CD4-positive, alpha-beta T cell treated with Interleukin-17A for 4 hours (primary cell): ENCODE data around the gene CAMTA1.

Source experiments
- DNase-seq: peaks from one replicate; pipeline ENCODE4 v3.0.0-alpha.2; 2020; ENCODE audit warnings: mixed read lengths

CAMTA1 gene

DNA sequence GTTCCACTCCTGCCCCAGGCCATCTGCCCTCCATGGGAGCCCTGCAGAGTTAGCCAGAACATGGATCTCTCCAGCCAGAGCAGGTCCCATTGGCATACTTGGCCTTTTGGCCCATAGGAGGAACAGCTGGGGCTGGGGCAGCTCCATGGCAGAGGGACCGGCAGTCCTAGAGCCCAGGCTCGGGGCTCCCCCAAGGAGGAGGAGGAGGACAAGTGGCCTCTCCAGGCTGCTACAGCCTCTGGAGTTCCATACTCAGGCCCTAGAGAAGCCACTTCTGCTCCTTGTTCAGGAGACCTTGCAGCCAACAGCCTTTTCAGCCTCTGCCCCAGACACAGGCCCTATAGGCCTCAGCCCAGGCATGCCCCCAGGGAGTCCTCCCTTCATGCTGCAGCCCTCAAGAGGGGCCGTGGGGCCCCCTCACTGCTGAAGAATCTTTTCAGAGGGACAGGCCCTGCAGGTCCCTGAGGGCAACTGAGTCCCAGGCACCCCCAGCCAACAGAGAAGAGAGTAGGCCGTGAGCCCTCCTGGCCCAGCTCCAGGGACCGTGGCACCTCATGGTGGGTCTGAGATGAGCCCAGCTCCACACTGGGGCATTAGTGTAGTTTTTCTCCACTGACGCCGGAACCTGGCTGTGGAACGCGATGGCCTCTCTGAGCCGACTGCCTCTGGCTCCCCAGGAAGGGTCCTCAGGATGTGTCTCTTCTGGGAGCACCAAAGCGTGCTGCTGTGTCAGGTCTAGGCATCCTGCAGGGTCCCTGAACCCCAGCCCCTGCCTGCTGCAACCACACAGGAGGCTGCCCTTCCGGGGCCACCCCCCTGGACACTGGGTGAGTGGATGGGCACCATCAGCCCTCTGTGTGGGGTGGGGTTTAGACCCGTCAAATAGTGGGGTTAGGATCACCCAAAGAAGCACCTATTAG, 688.2 kb downstream of the CAMTA1 start:
- no peak for DNase-seq

DNA sequence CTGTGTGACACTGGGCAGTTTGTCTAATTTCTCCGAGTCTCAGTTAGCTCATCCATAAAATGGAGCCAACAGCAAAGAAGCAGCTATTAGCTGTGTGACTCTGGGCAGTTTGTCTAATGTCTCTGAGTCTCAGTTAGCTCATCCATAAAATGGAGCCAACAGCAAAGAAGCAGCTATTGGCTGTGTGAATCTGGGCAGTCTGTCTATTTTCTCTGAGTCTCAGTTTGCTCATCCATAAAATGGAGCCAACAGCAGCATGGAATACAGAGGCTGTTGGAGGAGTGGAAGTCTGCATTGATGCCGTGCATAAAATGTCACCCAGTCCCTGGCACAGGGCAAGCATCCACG, 688.9 kb downstream of the CAMTA1 start:
- no peak for DNase-seq

GRCh38 chr1:7474786-7475502, 689.7 kb downstream of the CAMTA1 start:
- DNase-seq = no peak

GRCh38 chr1:7475691-7476090, 690.4 kb downstream of the CAMTA1 start:
- DNase-seq = no peak

GRCh38 chr1:7476402-7476801, 691.1 kb downstream of the CAMTA1 start:
- no peak for DNase-seq

- DNase-seq = no peak
Observed at GRCh38 chr1:7476861-7477547, 691.8 kb downstream of the CAMTA1 start.

GRCh38 chr1:7477593-7477992, 692.3 kb downstream of the CAMTA1 start:
- DNase-seq = no peak

DNA sequence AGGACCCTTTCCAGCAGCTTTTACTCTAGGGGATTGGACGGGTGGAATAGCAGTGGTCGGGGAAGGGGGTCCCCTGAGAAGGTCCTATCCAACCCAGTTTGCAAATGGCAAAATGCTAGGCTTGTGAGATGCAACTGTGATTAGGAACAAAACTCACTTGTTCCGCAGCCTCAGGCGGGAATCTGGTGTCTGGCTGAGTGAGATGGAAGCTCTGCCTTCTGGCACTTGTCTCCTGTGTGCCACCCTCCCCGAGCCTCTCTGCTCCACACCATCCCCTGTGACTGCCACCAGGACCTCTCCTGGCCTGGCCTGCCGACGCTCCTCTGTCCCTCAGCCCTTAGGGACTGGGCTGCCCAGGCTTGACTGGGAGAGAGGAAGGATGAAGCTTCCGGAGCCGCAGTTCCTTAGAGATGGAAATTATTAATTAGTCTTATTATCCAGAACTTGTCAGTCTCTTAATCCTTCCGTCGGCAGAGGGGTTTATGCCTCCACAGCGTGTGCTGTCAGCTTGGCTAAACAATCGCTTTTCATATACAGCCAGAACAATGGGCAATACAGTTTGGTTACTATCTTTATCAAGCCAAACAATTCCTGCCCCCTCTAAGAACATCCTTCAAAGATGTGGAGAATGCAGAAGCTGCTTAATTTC, 693.0 kb downstream of the CAMTA1 start:
- no peak for DNase-seq

GRCh38 chr1:7478809-7479499, 693.7 kb downstream of the CAMTA1 start:
- no peak for DNase-seq

DNA sequence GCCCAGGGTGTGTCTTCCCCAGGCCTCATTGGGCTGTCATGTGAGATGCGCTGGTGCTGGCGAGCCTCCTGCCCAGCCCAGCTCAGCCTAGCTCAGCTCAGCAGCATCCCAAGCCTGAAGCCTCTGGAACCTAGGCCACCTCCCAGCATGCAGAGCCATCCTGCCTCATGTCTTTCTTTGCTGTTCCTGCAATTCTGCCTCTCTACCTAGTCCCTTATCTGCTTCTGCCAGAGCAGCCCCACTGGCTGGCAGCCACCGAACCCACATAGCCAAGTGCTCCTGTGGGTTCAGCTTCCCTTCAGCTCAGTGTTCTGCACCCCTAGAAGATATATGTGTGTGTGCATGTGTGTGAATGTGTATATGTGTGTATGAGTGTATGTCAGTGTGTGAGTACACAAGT, 694.3 kb downstream of the CAMTA1 start:
- no peak for DNase-seq

- DNase-seq = no peak
Observed at GRCh38 chr1:7481194-7481593, 695.9 kb downstream of the CAMTA1 start.

DNA sequence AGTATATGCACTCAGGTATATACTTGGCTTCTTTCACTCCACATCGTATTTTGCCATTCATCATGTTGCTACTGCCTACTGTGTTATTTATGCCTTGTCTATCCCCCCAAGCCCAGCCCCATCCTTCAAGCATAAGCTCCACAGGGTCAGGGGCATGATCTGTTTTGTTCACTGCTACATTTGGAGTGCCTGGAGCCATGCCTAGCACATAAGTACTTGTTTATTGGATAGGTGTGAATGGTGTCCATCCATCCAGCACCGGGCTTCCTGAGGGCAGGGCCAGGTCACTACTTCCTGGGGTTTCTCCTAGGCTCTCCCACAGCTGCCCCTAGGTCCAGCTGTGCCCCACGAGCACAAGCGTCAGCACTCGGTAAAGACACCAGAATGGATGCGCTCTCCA, 696.8 kb downstream of the CAMTA1 start:
- DNase-seq = no peak

- no peak for DNase-seq
Observed at GRCh38 chr1:7482772-7483495, 697.7 kb downstream of the CAMTA1 start.

GRCh38 chr1:7483634-7484383, 698.6 kb downstream of the CAMTA1 start:
- DNase-seq = no peak

GRCh38 chr1:7485086-7485780, 700.0 kb downstream of the CAMTA1 start:
- DNase-seq = no peak

- DNase-seq = no peak
Observed at GRCh38 chr1:7485826-7486225, 700.6 kb downstream of the CAMTA1 start.

DNA sequence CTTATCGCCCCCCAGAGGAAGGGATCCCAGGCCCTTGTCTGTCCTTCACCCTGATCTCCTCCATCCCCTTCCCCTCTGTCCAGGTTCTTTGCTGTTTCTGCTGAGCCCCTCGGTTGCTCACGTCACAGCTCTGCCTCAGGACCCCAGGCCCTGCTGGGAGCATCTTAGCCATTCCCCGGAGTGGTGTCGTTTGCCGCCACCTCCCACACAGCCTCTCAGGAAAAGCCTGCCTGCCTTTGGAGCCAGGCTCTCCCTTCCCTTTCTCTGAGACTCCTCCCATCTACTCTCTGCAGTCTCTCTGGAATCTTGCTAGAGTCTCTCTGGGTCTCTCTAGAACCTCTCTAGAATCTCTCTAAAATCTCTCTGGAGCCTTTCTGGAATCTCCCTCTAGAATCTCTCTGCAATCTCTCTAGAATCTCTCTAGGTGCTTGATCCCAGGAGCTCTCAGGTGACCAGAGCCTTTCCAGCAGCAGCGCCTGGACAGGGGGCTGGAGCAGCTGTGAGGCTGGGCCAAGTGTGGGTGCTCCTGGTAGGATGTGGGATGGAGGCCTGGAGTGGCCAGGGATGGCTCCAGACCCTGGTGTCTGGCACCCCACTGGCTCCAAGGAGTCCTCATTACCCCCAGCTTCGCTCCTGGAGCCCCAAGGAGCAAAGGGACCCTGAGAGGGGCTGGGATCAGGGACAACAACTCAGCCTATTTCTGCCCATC, 702.7 kb downstream of the CAMTA1 start:
- DNase-seq = no peak

GRCh38 chr1:7488475-7488842, 703.2 kb downstream of the CAMTA1 start:
- DNase-seq = no peak

- no peak for DNase-seq
Observed at GRCh38 chr1:7489586-7489985, 704.3 kb downstream of the CAMTA1 start.

GRCh38 chr1:7490576-7490975, 705.3 kb downstream of the CAMTA1 start:
- no peak for DNase-seq
